NB4 (cell line): Measurements from ENCODE around the gene PCSK6.

Experiments
- POLR2A ChIP-seq: IDR thresholded peaks from 2 replicates; pipeline ENCODE4 v1.6.1; 2011; ENCODE audit warnings: mild to moderate bottlenecking; ENCODE audit not compliant: insufficient read length; ENCODE audit errors: extremely low read depth
- TF ChIP-seq, protein P1 (sequence below): IDR thresholded peaks from one replicate; pipeline ENCODE4 v1.5.1; 2012; ENCODE audit warnings: low read depth, low read length

DNA sequence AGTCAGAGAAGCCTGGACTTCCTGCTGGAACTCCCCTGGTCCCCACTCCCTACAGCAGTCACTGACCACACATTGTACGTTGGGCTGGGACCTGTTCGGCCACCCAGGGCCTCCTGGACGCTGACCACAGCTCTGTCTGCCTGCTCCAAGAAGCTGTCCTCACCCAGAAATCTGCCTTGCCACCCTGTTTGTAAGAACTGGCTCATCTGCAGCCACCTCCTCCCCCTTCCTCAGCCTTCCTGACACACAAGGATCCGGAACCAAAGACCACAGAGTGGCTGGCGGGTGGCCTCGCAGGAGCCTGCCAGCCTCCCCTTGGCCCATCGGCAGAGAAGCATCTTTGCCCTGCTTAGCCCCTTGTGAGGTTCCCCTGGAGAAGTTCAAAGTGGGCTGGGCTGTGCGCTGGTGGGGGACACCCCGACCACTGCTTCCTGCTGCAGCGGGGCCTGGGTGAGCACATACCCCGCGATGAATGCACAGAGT, 91.9 kb downstream of the PCSK6 start:
- TF ChIP-seq, protein P1, sequence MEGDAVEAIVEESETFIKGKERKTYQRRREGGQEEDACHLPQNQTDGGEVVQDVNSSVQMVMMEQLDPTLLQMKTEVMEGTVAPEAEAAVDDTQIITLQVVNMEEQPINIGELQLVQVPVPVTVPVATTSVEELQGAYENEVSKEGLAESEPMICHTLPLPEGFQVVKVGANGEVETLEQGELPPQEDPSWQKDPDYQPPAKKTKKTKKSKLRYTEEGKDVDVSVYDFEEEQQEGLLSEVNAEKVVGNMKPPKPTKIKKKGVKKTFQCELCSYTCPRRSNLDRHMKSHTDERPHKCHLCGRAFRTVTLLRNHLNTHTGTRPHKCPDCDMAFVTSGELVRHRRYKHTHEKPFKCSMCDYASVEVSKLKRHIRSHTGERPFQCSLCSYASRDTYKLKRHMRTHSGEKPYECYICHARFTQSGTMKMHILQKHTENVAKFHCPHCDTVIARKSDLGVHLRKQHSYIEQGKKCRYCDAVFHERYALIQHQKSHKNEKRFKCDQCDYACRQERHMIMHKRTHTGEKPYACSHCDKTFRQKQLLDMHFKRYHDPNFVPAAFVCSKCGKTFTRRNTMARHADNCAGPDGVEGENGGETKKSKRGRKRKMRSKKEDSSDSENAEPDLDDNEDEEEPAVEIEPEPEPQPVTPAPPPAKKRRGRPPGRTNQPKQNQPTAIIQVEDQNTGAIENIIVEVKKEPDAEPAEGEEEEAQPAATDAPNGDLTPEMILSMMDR: no peak
- no peak for TF ChIP-seq POLR2A
